B cell (primary cell): ENCODE results near the gene FUNDC2. TPM values are rescaled to one million over a fixed set of nuclear protein-coding genes. Genes with fewer than 3 reads are reported as not detected.

ENCODE experiments used
- ATAC-seq: fragments of 200-7000 bp; cut with Tn5 transposase; one replicate; pipeline ENCODE4 v1.10.0; 2021; ENCODE audit warnings: low read depth, mild to moderate bottlenecking, moderate number of reproducible peaks, moderate library complexity
- CTCF ChIA-PET: fragments of 350-600 bp; sonication (Branson Sonifier 250); formaldehyde crosslinking; loops from one replicate; lab custom pipeline; 2021; ENCODE audit warnings: antibody characterized with exemption, inconsistent platforms; lab: Charles Lee
- POLR2A ChIA-PET: fragments of 350-600 bp; sonication (Branson Sonifier 250); formaldehyde crosslinking; loops from one replicate; lab custom pipeline; 2021; ENCODE audit warnings: antibody characterized with exemption; lab: Charles Lee
- DNase-seq: peaks from one replicate; pipeline ENCODE4 v3.0.0; 2013
- H2AFZ ChIP-seq: 2 replicates; pipeline ENCODE4 v1.6.1; 2012; ENCODE audit warnings: mild to moderate bottlenecking, low read depth, low read length; ENCODE audit not compliant: insufficient read depth, poor library complexity, severe bottlenecking
- H3K27ac ChIP-seq, 2 donors: 1 replicate in 1 of 2; 2 replicates in 1 of 2; pipeline ENCODE4 v1.5.1; 2012 to 2013; ENCODE audit warnings: low read length in 2 of 2, mild to moderate bottlenecking in 2 of 2, moderate library complexity in 1 of 2
- H3K27me3 ChIP-seq, 4 experiments: fragments of 200-600 bp in 1 of 4; sonication (generic) in 1 of 4; replicated peaks in 1 of 4; 1 replicate in 2 of 4; 2 replicates in 2 of 4; pipeline versions ENCODE4 v1.6.1 to v1.7.0; 2013 to 2016; ENCODE audit warnings: low read length in 3 of 4, mild to moderate bottlenecking in 2 of 4, mixed read lengths in 1 of 4, moderate library complexity in 1 of 4; ENCODE audit not compliant: insufficient read depth in 4 of 4, control insufficient read depth in 3 of 4; ENCODE audit errors: control extremely low read depth in 1 of 4
- H3K36me3 ChIP-seq, 2 experiments: replicated peaks in 1 of 2; 1 replicate in 1 of 2; 2 replicates in 1 of 2; pipeline versions ENCODE4 v1.6.1 to v1.7.1; 2013; ENCODE audit warnings: low read length in 1 of 2; ENCODE audit not compliant: insufficient read depth in 2 of 2, control insufficient read depth in 1 of 2; ENCODE audit errors: control extremely low read depth in 1 of 2, extremely low read depth in 1 of 2
- H3K4me1 ChIP-seq, 2 donors: fragments of 200-600 bp in 1 of 2; sonication (generic) in 1 of 2; 1 replicate in 1 of 2; 2 replicates in 1 of 2; pipeline versions ENCODE4 v1.5.1 to v1.6.1; 2013 to 2017; ENCODE audit warnings: low read length in 2 of 2; ENCODE audit not compliant: control insufficient read depth in 2 of 2, insufficient read depth in 2 of 2
- H3K4me2 ChIP-seq: replicated peaks from 2 replicates; pipeline ENCODE3; 2012; ENCODE audit warnings: mild to moderate bottlenecking, low read depth, low read length; ENCODE audit not compliant: poor library complexity, severe bottlenecking
- H3K4me3 ChIP-seq, 5 experiments: fragments of 200-600 bp in 1 of 5; sonication (generic) in 1 of 5; 1 replicate in 3 of 5; 2 replicates in 2 of 5; pipeline versions ENCODE4 v1.5.1 to v1.7.0; 2011 to 2016; ENCODE audit warnings: low read length in 4 of 5, mild to moderate bottlenecking in 4 of 5, low read depth in 2 of 5, control low read depth in 1 of 5, moderate library complexity in 1 of 5; ENCODE audit not compliant: insufficient read depth in 1 of 5; ENCODE audit errors: control extremely low read depth in 1 of 5, extremely low read depth in 1 of 5
- H3K79me2 ChIP-seq: fragments of 200-600 bp; sonication (generic); one replicate; pipeline ENCODE4 v1.6.0; 2016; ENCODE audit warnings: low read length; ENCODE audit not compliant: control insufficient read depth, insufficient read depth
- H3K9ac ChIP-seq: fragments of 200-600 bp; sonication (generic); 2 replicates; pipeline ENCODE4 v1.6.1; 2017; ENCODE audit warnings: mild to moderate bottlenecking, low read length, moderate library complexity
- H3K9me3 ChIP-seq, 3 donors: one replicate each; pipeline versions ENCODE4 v1.6.1 to v1.7.1; 2013; ENCODE audit warnings: low read length in 2 of 3; ENCODE audit not compliant: control insufficient read depth in 2 of 3, insufficient read depth in 1 of 3; ENCODE audit errors: control extremely low read depth in 1 of 3
- H4K20me1 ChIP-seq: 2 replicates; pipeline ENCODE4 v1.6.0; 2012; ENCODE audit warnings: mild to moderate bottlenecking, low read length; ENCODE audit not compliant: insufficient read depth, control insufficient read depth, poor library complexity, severe bottlenecking
- H3K27ac Mint-ChIP-seq: one replicate; pipeline ENCODE4 v1.8.0; 2021; ENCODE audit warnings: mixed read lengths
- H3K27me3 Mint-ChIP-seq: one replicate; pipeline ENCODE4 v1.8.0; 2021; ENCODE audit warnings: mixed read lengths
- H3K4me1 Mint-ChIP-seq: one replicate; pipeline ENCODE4 v1.8.0; 2021; ENCODE audit warnings: mixed read lengths
- H3K4me3 Mint-ChIP-seq: one replicate; pipeline ENCODE4 v1.8.0; 2021; ENCODE audit warnings: mixed read lengths
- H3K9me3 Mint-ChIP-seq: one replicate; pipeline ENCODE4 v1.8.0; 2022; ENCODE audit warnings: mixed read lengths; ENCODE audit not compliant: insufficient read depth
- EZH2 ChIP-seq: IDR thresholded peaks from 2 replicates; pipeline ENCODE4 v1.6.1; 2012; ENCODE audit warnings: borderline replicate concordance, low read depth, mild to moderate bottlenecking, moderate library complexity, low read length; ENCODE audit not compliant: insufficient read depth, poor library complexity, severe bottlenecking
- WGBS: methylation state at CpG from one replicate; pipeline ENCODE4 v1.1.5; 2013; ENCODE audit warnings: missing lambda C conversion rate; ENCODE audit not compliant: insufficient coverage; 5-methylcytosine and 5-hydroxymethylcytosine counted together
- intact Hi-C: fragments of 100-400 bp; cut with micrococcal nuclease; formaldehyde crosslinking; loops from one replicate; pipeline ENCODE4 v1.10.0; 2022
- polyA plus RNA-seq: library from polyadenylated mRNA; depleted of rRNA; stranded (reverse); fragments of >200 nt; gene quantifications from 2 replicates; pipeline ENCODE4 v1.2.3, GENCODE V29; 2012
- total RNA-seq, 2 donors: library from RNA; stranded (reverse); fragments of 120-200 nt in 1 of 2; gene quantifications; 1 replicate in 1 of 2; 2 replicates in 1 of 2; pipeline versions ENCODE4 v1.2.3 to v1.2.4, GENCODE V29; 2013 to 2022
- TF ChIP-seq, protein P1 (sequence below): fragments of 200-600 bp; IDR thresholded peaks from one replicate; pipeline ENCODE4 v1.8.0; 2022; ENCODE audit warnings: antibody characterized with exemption, mild to moderate bottlenecking

Gene FUNDC2
- total and polyA plus RNA-seq, 2 donors (not counting 1 experiment from before 2014, with no cell fraction given): 32.3 to 46.5 TPM

DNA sequence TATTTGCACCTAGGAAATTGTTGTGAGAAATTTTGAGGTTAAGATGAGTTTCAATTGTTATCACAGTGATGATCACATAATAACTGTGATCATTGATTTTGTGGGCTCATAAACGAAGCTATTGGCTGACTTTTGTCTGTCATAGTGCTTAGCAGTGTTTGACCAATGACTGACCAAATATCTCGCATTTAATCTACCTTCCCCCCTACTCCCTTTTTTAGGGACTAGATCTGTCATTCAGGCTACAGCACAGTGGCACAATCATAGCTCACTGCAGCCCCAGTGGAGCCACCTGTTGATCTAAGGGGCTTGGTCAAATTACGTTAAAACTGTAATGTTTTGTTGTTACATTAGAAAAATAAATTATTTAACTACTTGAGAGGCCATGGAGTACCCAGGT lies 1.5 kb downstream of the FUNDC2 start:
- TF ChIP-seq, protein P1, sequence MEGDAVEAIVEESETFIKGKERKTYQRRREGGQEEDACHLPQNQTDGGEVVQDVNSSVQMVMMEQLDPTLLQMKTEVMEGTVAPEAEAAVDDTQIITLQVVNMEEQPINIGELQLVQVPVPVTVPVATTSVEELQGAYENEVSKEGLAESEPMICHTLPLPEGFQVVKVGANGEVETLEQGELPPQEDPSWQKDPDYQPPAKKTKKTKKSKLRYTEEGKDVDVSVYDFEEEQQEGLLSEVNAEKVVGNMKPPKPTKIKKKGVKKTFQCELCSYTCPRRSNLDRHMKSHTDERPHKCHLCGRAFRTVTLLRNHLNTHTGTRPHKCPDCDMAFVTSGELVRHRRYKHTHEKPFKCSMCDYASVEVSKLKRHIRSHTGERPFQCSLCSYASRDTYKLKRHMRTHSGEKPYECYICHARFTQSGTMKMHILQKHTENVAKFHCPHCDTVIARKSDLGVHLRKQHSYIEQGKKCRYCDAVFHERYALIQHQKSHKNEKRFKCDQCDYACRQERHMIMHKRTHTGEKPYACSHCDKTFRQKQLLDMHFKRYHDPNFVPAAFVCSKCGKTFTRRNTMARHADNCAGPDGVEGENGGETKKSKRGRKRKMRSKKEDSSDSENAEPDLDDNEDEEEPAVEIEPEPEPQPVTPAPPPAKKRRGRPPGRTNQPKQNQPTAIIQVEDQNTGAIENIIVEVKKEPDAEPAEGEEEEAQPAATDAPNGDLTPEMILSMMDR: no peak
- TF ChIP-seq EZH2: no peak
- H3K4me3 ChIP-seq: peak overlapping the region in 1 of 5 experiments; percentile 65
- DNase-seq (no peak), ATAC-seq (no peak)
- no peaks in the 10 kb centered on the region for H4K20me1 ChIP-seq
- no CpG with 5 or more reads among the region's 3 CpGs for WGBS
- H3K27ac ChIP-seq: peak overlapping the region in 1 of 2 donors; percentile 94
- Mint-ChIP-seq H3K9me3 (no peaks in the 10 kb centered on the region), H3K27ac (peak overlapping the region; percentile 68), H3K4me3 (peak overlapping the region; percentile 64), H3K27me3 (no peaks in the 10 kb centered on the region), H3K4me1 (peaks cover 24% of the 10 kb centered on the region)
- no peak overlapping the region for H2AFZ ChIP-seq
- H3K4me2 ChIP-seq: peak overlapping the region; percentile 68
- H3K36me3 ChIP-seq: no peaks in the 10 kb centered on the region
- intact Hi-C loops: loop anchor here (5.0 to 10.0 kb wide), 2 partner anchors 189 to 223 kb away; partner anchors contain the start of genes MPP1 and VBP1
- ChIA-PET POLR2A (no interaction called here), CTCF (no interaction called here)
- H3K27me3 ChIP-seq: no peaks in the 10 kb centered on the region
- H3K79me2 ChIP-seq: peaks cover 40% of the 10 kb centered on the region
- peaks cover 4 to 8% of the 10 kb centered on the region in 2 donors for H3K4me1 ChIP-seq
- no peaks in the 10 kb centered on the region for H3K9me3 ChIP-seq
- peak overlapping the region; percentile 75 for H3K9ac ChIP-seq

DNA sequence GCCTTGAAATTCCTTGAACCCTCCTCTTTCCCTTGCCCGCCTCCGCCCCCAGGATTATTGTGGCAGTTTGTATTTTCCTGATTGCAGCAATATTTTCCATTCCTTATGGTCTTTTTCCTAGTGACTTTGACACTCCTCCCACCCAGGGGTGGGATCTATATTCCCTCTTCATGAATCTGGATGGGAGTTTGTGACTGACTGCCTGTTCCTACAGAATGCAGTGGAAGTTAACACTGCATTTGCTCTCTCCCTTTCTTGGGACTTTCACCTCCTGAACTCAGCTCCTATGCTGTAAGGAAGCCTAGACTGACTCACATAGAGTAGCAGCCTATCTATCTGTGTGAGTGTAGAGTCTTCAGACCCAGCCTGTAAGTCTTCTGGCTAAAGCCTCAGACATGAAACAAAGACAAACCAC lies 2.2 kb downstream of the FUNDC2 start:
- peaks cover 40% of the 10 kb centered on the region for H3K79me2 ChIP-seq
- Mint-ChIP-seq H3K27me3 (no peaks in the 10 kb centered on the region), H3K4me1 (peaks cover 24% of the 10 kb centered on the region), H3K27ac (peak overlapping the region; percentile 41), H3K4me3 (peak overlapping the region; percentile 37), H3K9me3 (no peaks in the 10 kb centered on the region)
- intact Hi-C loops: loop anchor here (5.0 to 10.0 kb wide), 2 partner anchors 188 to 224 kb away; partner anchors contain the start of genes MPP1 and VBP1
- H3K9ac ChIP-seq: no peak overlapping the region
- POLR2A ChIA-PET: no interaction called here
- ATAC-seq (no peak), DNase-seq (no peak)
- H3K4me3 ChIP-seq: no peak overlapping the region
- no peak overlapping the region for H3K4me2 ChIP-seq
- H3K27ac ChIP-seq: peak overlapping the region in 1 of 2 donors; percentile 4
- H4K20me1 ChIP-seq: no peaks in the 10 kb centered on the region
- WGBS: no CpG with 5 or more reads among the region's 2 CpGs
- CTCF ChIA-PET: no interaction called here
- H3K9me3 ChIP-seq: no peaks in the 10 kb centered on the region
- H3K27me3 ChIP-seq: no peaks in the 10 kb centered on the region
- TF ChIP-seq EZH2: no peak
- TF ChIP-seq, protein P1: no peak
- no peak overlapping the region for H2AFZ ChIP-seq
- H3K4me1 ChIP-seq: peaks cover 4 to 8% of the 10 kb centered on the region in 2 donors
- peaks cover 0 to 4% of the 10 kb centered on the region in 2 experiments for H3K36me3 ChIP-seq
